ENCODE data around the gene CNTNAP2. TPM values are rescaled to one million over a fixed set of nuclear protein-coding genes. Genes with fewer than 3 reads are reported as not detected.

Gene CNTNAP2
- total and polyA plus RNA-seq, 2 donors from 2014 or later, result 0.06 to 0.13 TPM

GRCh38 chr7:147510923-147511322 is 1394.3 kb downstream of the CNTNAP2 start:
- H3K4me1 ChIP-seq (ENCODE audit: control insufficient read depth in 2 of 3, insufficient read depth in 2 of 3, low read depth in 1 of 3, low read length in 3 of 3), result no peaks in the 10 kb centered on the region
- H3K27me3 ChIP-seq (ENCODE audit: control insufficient read depth, insufficient read depth, low read length), result no peaks in the 10 kb centered on the region
- H3K4me3 ChIP-seq (ENCODE audit: low read length in 3 of 3), result no peak overlapping the region
- no peak overlapping the region for H3K27ac ChIP-seq (ENCODE audit: low read depth in 2 of 2, low read length in 2 of 2)
- no peak for DNase-seq
- no peaks in the 10 kb centered on the region for H3K9me3 ChIP-seq (ENCODE audit: control insufficient read depth in 2 of 3, insufficient read depth in 1 of 3, low read length in 3 of 3)
- TF ChIP-seq, protein P1, sequence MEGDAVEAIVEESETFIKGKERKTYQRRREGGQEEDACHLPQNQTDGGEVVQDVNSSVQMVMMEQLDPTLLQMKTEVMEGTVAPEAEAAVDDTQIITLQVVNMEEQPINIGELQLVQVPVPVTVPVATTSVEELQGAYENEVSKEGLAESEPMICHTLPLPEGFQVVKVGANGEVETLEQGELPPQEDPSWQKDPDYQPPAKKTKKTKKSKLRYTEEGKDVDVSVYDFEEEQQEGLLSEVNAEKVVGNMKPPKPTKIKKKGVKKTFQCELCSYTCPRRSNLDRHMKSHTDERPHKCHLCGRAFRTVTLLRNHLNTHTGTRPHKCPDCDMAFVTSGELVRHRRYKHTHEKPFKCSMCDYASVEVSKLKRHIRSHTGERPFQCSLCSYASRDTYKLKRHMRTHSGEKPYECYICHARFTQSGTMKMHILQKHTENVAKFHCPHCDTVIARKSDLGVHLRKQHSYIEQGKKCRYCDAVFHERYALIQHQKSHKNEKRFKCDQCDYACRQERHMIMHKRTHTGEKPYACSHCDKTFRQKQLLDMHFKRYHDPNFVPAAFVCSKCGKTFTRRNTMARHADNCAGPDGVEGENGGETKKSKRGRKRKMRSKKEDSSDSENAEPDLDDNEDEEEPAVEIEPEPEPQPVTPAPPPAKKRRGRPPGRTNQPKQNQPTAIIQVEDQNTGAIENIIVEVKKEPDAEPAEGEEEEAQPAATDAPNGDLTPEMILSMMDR (IDR thresholded peaks at IDR 0.05; ENCODE audit: borderline replicate concordance, extremely low read depth, insufficient read depth), result no peak
- FAIRE-seq, result no peak
- no peaks in the 10 kb centered on the region for H3K36me3 ChIP-seq (ENCODE audit: control insufficient read depth in 2 of 3, insufficient read depth in 3 of 3, low read length in 3 of 3)
- intact Hi-C loops (cut with DNase I), result no loop called here
- H3K9ac ChIP-seq (ENCODE audit: low read length in 3 of 3), result no peak overlapping the region

- Histone ChIP-seq H3K9ac (ENCODE audit: low read length in 3 of 3) (no peak overlapping the region), H3K9me3 (ENCODE audit: control insufficient read depth in 2 of 3, insufficient read depth in 1 of 3, low read length in 3 of 3) (no peaks in the 10 kb centered on the region), H3K4me3 (ENCODE audit: low read length in 3 of 3) (no peak overlapping the region), H3K27me3 (ENCODE audit: control insufficient read depth, insufficient read depth, low read length) (no peaks in the 10 kb centered on the region), H3K4me1 (ENCODE audit: control insufficient read depth in 2 of 3, insufficient read depth in 2 of 3, low read depth in 1 of 3, low read length in 3 of 3) (no peaks in the 10 kb centered on the region), H3K36me3 (ENCODE audit: control insufficient read depth in 2 of 3, insufficient read depth in 3 of 3, low read length in 3 of 3) (no peaks in the 10 kb centered on the region), H3K27ac (ENCODE audit: low read depth in 2 of 2, low read length in 2 of 2) (no peak overlapping the region)
- DNase-seq (no peak), FAIRE-seq (no peak)
- intact Hi-C loops (cut with DNase I), result no loop called here
- TF ChIP-seq, protein P1 (IDR thresholded peaks at IDR 0.05; ENCODE audit: borderline replicate concordance, extremely low read depth, insufficient read depth), result no peak
These were observed 1396.8 kb downstream of the CNTNAP2 start for GRCh38 chr7:147513451-147513850.

GRCh38 chr7:147516391-147516790 is 1399.8 kb downstream of the CNTNAP2 start:
- Histone ChIP-seq H3K36me3 (ENCODE audit: control insufficient read depth in 2 of 3, insufficient read depth in 3 of 3, low read length in 3 of 3) (no peaks in the 10 kb centered on the region), H3K9ac (ENCODE audit: low read length in 3 of 3) (no peak overlapping the region), H3K27ac (ENCODE audit: low read depth in 2 of 2, low read length in 2 of 2) (no peak overlapping the region), H3K27me3 (ENCODE audit: control insufficient read depth, insufficient read depth, low read length) (no peaks in the 10 kb centered on the region), H3K4me3 (ENCODE audit: low read length in 3 of 3) (no peak overlapping the region), H3K4me1 (ENCODE audit: control insufficient read depth in 2 of 3, insufficient read depth in 2 of 3, low read depth in 1 of 3, low read length in 3 of 3) (no peaks in the 10 kb centered on the region), H3K9me3 (ENCODE audit: control insufficient read depth in 2 of 3, insufficient read depth in 1 of 3, low read length in 3 of 3) (no peaks in the 10 kb centered on the region)
- FAIRE-seq, result no peak
- TF ChIP-seq, protein P1 (IDR thresholded peaks at IDR 0.05; ENCODE audit: borderline replicate concordance, extremely low read depth, insufficient read depth), result no peak
- intact Hi-C loops (cut with DNase I), result no loop called here
- no peak for DNase-seq

GRCh38 chr7:147519062-147519461 is 1402.5 kb downstream of the CNTNAP2 start:
- FAIRE-seq (no peak), DNase-seq (no peak)
- intact Hi-C loops (cut with DNase I), result no loop called here
- Histone ChIP-seq H3K27ac (ENCODE audit: low read depth in 2 of 2, low read length in 2 of 2) (no peak overlapping the region), H3K36me3 (ENCODE audit: control insufficient read depth in 2 of 3, insufficient read depth in 3 of 3, low read length in 3 of 3) (no peaks in the 10 kb centered on the region), H3K4me1 (ENCODE audit: control insufficient read depth in 2 of 3, insufficient read depth in 2 of 3, low read depth in 1 of 3, low read length in 3 of 3) (no peaks in the 10 kb centered on the region), H3K27me3 (ENCODE audit: control insufficient read depth, insufficient read depth, low read length) (no peaks in the 10 kb centered on the region), H3K9ac (ENCODE audit: low read length in 3 of 3) (no peak overlapping the region), H3K9me3 (ENCODE audit: control insufficient read depth in 2 of 3, insufficient read depth in 1 of 3, low read length in 3 of 3) (no peaks in the 10 kb centered on the region), H3K4me3 (ENCODE audit: low read length in 3 of 3) (no peak overlapping the region)
- TF ChIP-seq, protein P1 (IDR thresholded peaks at IDR 0.05; ENCODE audit: borderline replicate concordance, extremely low read depth, insufficient read depth), result no peak
